ENCODE measurements around the gene RPS26. TPM values are rescaled to one million over a fixed set of nuclear protein-coding genes. Genes with fewer than 3 reads are reported as not detected.

Gene RPS26
- total and polyA plus RNA-seq, 2 donors from 2014 or later = 46.7 to 637 TPM

DNA sequence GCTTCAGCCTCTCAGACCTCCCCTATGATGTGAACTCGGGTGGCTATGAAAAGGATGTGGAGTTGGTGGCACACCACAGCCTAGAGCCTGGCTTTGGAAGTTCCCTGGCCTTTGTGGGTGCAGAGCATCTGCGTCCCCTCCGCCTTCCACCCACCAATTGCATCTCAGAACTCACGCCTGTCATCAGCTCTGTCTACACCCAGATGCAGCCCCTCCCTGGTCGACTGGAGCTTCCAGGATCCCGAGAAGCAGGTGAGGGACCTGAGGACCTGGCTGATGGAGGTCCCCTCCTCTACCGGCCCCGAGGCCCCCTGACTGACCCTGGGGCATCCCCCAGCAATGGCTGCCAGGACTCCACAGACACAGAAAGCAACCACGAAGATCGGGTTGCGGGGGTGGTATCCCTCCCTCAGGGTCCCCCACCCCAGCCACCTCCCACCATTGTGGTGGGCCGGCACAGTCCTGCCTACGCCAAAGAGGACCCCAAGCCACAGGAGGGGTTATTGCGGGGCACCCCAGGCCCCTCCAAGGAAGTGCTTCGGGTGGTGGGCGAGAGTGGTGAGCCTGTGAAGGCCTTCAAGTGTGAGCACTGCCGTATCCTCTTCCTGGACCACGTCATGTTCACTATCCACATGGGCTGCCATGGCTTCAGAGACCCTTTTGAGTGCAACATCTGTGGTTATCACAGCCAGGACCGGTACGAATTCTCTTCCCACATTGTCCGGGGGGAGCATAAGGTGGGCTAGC is 7.0 kb upstream of the RPS26 start:
- Histone ChIP-seq H3K4me3 (ENCODE audit: low read length in 3 of 3) (no peak overlapping the region), H3K9me3 (ENCODE audit: control insufficient read depth in 2 of 3, insufficient read depth in 1 of 3, low read length in 3 of 3) (no peaks in the 10 kb centered on the region), H3K4me1 (ENCODE audit: control insufficient read depth in 2 of 3, insufficient read depth in 2 of 3, low read depth in 1 of 3, low read length in 3 of 3) (no peaks in the 10 kb centered on the region), H3K27me3 (ENCODE audit: control insufficient read depth, insufficient read depth, low read length) (no peaks in the 10 kb centered on the region), H3K9ac (ENCODE audit: low read length in 3 of 3) (no peak overlapping the region), H3K27ac (ENCODE audit: low read depth in 2 of 2, low read length in 2 of 2) (no peak overlapping the region), H3K36me3 (ENCODE audit: control insufficient read depth in 2 of 3, insufficient read depth in 3 of 3, low read length in 3 of 3) (peaks cover 10 to 13% (median 10%) of the 10 kb centered on the region in 3 donors)
- TF ChIP-seq, protein P1, sequence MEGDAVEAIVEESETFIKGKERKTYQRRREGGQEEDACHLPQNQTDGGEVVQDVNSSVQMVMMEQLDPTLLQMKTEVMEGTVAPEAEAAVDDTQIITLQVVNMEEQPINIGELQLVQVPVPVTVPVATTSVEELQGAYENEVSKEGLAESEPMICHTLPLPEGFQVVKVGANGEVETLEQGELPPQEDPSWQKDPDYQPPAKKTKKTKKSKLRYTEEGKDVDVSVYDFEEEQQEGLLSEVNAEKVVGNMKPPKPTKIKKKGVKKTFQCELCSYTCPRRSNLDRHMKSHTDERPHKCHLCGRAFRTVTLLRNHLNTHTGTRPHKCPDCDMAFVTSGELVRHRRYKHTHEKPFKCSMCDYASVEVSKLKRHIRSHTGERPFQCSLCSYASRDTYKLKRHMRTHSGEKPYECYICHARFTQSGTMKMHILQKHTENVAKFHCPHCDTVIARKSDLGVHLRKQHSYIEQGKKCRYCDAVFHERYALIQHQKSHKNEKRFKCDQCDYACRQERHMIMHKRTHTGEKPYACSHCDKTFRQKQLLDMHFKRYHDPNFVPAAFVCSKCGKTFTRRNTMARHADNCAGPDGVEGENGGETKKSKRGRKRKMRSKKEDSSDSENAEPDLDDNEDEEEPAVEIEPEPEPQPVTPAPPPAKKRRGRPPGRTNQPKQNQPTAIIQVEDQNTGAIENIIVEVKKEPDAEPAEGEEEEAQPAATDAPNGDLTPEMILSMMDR (IDR thresholded peaks at IDR 0.05; ENCODE audit: borderline replicate concordance, extremely low read depth, insufficient read depth) = no peak
- intact Hi-C loops (cut with DNase I) = no loop called here
- no peak for DNase-seq
- FAIRE-seq = no peak

DNA sequence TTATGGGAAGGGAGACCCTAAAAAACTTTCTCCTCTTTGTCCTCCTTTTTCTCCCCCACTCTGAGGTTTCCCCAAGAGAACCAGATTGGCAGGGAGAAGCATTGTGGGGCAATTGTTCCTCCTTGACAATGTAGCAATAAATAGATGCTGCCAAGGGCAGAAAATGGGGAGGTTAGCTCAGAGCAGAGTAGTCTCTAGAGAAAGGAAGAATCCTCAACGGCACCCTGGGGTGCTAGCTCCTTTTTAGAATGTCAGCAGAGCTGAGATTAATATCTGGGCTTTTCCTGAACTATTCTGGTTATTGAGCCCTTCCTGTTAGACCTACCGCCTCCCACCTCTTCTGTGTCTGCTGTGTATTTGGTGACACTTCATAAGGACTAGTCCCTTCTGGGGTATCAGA is 4.6 kb upstream of the RPS26 start:
- no peak overlapping the region for H3K9ac ChIP-seq (ENCODE audit: low read length in 3 of 3)
- peaks cover 2 to 4% (median 3%) of the 10 kb centered on the region in 3 donors for H3K4me1 ChIP-seq (ENCODE audit: control insufficient read depth in 2 of 3, insufficient read depth in 2 of 3, low read depth in 1 of 3, low read length in 3 of 3)
- no peaks in the 10 kb centered on the region for H3K27me3 ChIP-seq (ENCODE audit: control insufficient read depth, insufficient read depth, low read length)
- intact Hi-C loops (cut with DNase I) = no loop called here
- no peak overlapping the region for H3K27ac ChIP-seq (ENCODE audit: low read depth in 2 of 2, low read length in 2 of 2)
- H3K4me3 ChIP-seq (ENCODE audit: low read length in 3 of 3) = no peak overlapping the region
- DNase-seq = no peak
- TF ChIP-seq, protein P1 (IDR thresholded peaks at IDR 0.05; ENCODE audit: borderline replicate concordance, extremely low read depth, insufficient read depth) = no peak
- H3K36me3 ChIP-seq (ENCODE audit: control insufficient read depth in 2 of 3, insufficient read depth in 3 of 3, low read length in 3 of 3) = peaks cover 7 to 13% (median 10%) of the 10 kb centered on the region in 3 donors
- H3K9me3 ChIP-seq (ENCODE audit: control insufficient read depth in 2 of 3, insufficient read depth in 1 of 3, low read length in 3 of 3) = no peaks in the 10 kb centered on the region
- no peak for FAIRE-seq

DNA sequence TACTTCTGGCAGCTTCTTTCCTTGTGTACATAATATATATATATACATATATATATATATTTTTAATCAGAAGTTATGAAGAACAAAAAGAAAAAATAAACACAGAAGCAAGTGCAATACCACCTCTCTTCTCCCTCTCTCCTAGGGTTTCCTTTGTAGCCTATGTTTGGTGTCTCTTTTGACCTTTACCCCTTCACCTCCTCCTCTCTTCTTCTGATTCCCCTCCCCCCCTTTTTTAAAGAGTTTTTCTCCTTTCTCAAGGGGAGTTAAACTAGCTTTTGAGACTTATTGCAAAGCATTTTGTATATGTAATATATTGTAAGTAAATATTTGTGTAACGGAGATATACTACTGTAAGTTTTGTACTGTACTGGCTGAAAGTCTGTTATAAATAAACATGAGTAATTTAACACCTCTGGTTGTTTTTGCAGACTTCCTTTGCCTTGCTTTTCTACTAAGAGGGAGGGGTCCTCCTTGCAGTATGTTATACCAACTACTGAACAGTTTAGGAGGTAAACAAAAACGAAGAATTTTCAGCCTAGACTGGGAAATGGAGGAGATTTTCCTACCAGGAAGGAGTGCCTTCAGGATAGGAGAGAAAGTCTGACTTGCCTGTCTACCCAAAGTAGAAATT is 3.6 kb upstream of the RPS26 start:
- Histone ChIP-seq H3K9ac (ENCODE audit: low read length in 3 of 3) (no peak overlapping the region), H3K4me3 (ENCODE audit: low read length in 3 of 3) (no peak overlapping the region), H3K27ac (ENCODE audit: low read depth in 2 of 2, low read length in 2 of 2) (no peak overlapping the region), H3K27me3 (ENCODE audit: control insufficient read depth, insufficient read depth, low read length) (no peaks in the 10 kb centered on the region), H3K36me3 (ENCODE audit: control insufficient read depth in 2 of 3, insufficient read depth in 3 of 3, low read length in 3 of 3) (peaks cover under 1 to 8% (median 2%) of the 10 kb centered on the region in 3 donors), H3K4me1 (ENCODE audit: control insufficient read depth in 2 of 3, insufficient read depth in 2 of 3, low read depth in 1 of 3, low read length in 3 of 3) (peaks cover 3 to 8% (median 7%) of the 10 kb centered on the region in 3 donors), H3K9me3 (ENCODE audit: control insufficient read depth in 2 of 3, insufficient read depth in 1 of 3, low read length in 3 of 3) (no peaks in the 10 kb centered on the region)
- DNase-seq (peak in 1 of 5 donors; percentile 34), FAIRE-seq (no peak)
- TF ChIP-seq, protein P1 (IDR thresholded peaks at IDR 0.05; ENCODE audit: borderline replicate concordance, extremely low read depth, insufficient read depth) = no peak
- intact Hi-C loops (cut with DNase I) = no loop called here
